Mesenchymal stem cell (in vitro differentiated cells and primary cell): ENCODE data around the gene RIN2.

Source experiments
- DNase-seq: peaks from one replicate; pipeline ENCODE4 v3.0.0-alpha.2; 2013
- H2AFZ ChIP-seq: one replicate; pipeline ENCODE4 v1.6.1; 2013; ENCODE audit warnings: low read depth, mild to moderate bottlenecking, control low read depth, inconsistent platforms, low read length, moderate library complexity
- H2AK5ac ChIP-seq: 2 replicates; pipeline ENCODE4 v1.6.1; 2013; ENCODE audit warnings: low read length, moderate library complexity, mild to moderate bottlenecking, inconsistent platforms; ENCODE audit not compliant: severe bottlenecking
- H2BK120ac ChIP-seq: one replicate; pipeline ENCODE4 v1.6.1; 2013; ENCODE audit warnings: low read depth, mild to moderate bottlenecking, inconsistent platforms, low read length, moderate library complexity
- H2BK12ac ChIP-seq, 2 experiments: one replicate each; pipeline ENCODE4 v1.6.1; 2013; ENCODE audit warnings: inconsistent platforms in 2 of 2, low read length in 2 of 2, mild to moderate bottlenecking in 2 of 2, moderate library complexity in 2 of 2, control low read depth in 1 of 2
- H2BK15ac ChIP-seq: one replicate; pipeline ENCODE4 v1.6.1; 2013; ENCODE audit warnings: mild to moderate bottlenecking, low read depth, inconsistent platforms; ENCODE audit not compliant: poor library complexity, severe bottlenecking
- H2BK5ac ChIP-seq: 2 replicates; pipeline ENCODE4 v1.6.1; 2013; ENCODE audit warnings: low read depth, mild to moderate bottlenecking, low read length, control low read depth, inconsistent platforms; ENCODE audit not compliant: poor library complexity, severe bottlenecking
- H3K14ac ChIP-seq, 2 experiments: one replicate each; pipeline ENCODE4 v1.6.1; 2013; ENCODE audit warnings: inconsistent platforms in 2 of 2, low read length in 2 of 2, control low read depth in 1 of 2, mild to moderate bottlenecking in 1 of 2, moderate library complexity in 1 of 2
- H3K18ac ChIP-seq, 2 experiments: one replicate each; pipeline ENCODE4 v1.6.1; 2013; ENCODE audit warnings: inconsistent platforms in 2 of 2, low read length in 2 of 2, control low read depth in 1 of 2, low read depth in 1 of 2, mild to moderate bottlenecking in 1 of 2
- H3K23ac ChIP-seq, 2 experiments: one replicate each; pipeline ENCODE4 v1.6.1; 2013; ENCODE audit warnings: inconsistent platforms in 2 of 2, low read length in 2 of 2, mild to moderate bottlenecking in 2 of 2, moderate library complexity in 2 of 2, control low read depth in 1 of 2
- H3K27ac ChIP-seq: 2 replicates; pipeline ENCODE4 v1.5.1; 2013; ENCODE audit warnings: mild to moderate bottlenecking, moderate library complexity, low read length, control low read depth, inconsistent platforms; ENCODE audit not compliant: poor library complexity, severe bottlenecking
- H3K27me3 ChIP-seq, 2 experiments: 2 replicates each; pipeline versions ENCODE4 v1.6.1 to v1.7.0; 2013; ENCODE audit warnings: low read length in 2 of 2, mild to moderate bottlenecking in 2 of 2, moderate library complexity in 2 of 2, control low read depth in 1 of 2, inconsistent platforms in 1 of 2; ENCODE audit not compliant: control insufficient read depth in 1 of 2, insufficient read depth in 1 of 2
- H3K36me3 ChIP-seq, 2 experiments: 2 replicates each; pipeline versions ENCODE4 v1.6.1 to v1.7.0; 2013; ENCODE audit warnings: low read length in 2 of 2, control low read depth in 1 of 2, inconsistent platforms in 1 of 2, low read depth in 1 of 2, mild to moderate bottlenecking in 1 of 2; ENCODE audit not compliant: insufficient read depth in 2 of 2, control insufficient read depth in 1 of 2
- H3K4ac ChIP-seq, 2 experiments: one replicate each; pipeline ENCODE4 v1.6.1; 2013; ENCODE audit warnings: inconsistent platforms in 2 of 2, low read length in 2 of 2, mild to moderate bottlenecking in 2 of 2, moderate library complexity in 2 of 2, control low read depth in 1 of 2, low read depth in 1 of 2
- H3K4me1 ChIP-seq: 2 replicates; pipeline ENCODE4 v1.6.1; 2013; ENCODE audit warnings: low read depth, low read length, control low read depth; ENCODE audit not compliant: control insufficient read depth, insufficient read depth
- H3K4me2 ChIP-seq: 2 replicates; pipeline ENCODE4 v1.6.1; 2013; ENCODE audit warnings: low read length, mild to moderate bottlenecking, inconsistent platforms; ENCODE audit not compliant: poor library complexity, severe bottlenecking
- H3K4me3 ChIP-seq, 2 experiments: 2 replicates each; pipeline versions ENCODE4 v1.5.1 to v1.7.0; 2013; ENCODE audit warnings: low read length in 2 of 2, mild to moderate bottlenecking in 2 of 2, control low read depth in 1 of 2, low read depth in 1 of 2; ENCODE audit not compliant: insufficient read depth in 1 of 2
- H3K79me1 ChIP-seq: replicated peaks from 2 replicates; pipeline ENCODE4 v1.6.1; 2013; ENCODE audit warnings: mild to moderate bottlenecking, control low read depth, low read length, inconsistent platforms; ENCODE audit not compliant: poor library complexity, severe bottlenecking
- H3K9ac ChIP-seq: 2 replicates; pipeline ENCODE4 v1.7.0; 2013; ENCODE audit warnings: mild to moderate bottlenecking, low read length, moderate library complexity
- H3K9me3 ChIP-seq: 2 replicates; pipeline ENCODE4 v1.7.0; 2013; ENCODE audit warnings: mild to moderate bottlenecking, low read length; ENCODE audit not compliant: control insufficient read depth
- H4K8ac ChIP-seq: one replicate; pipeline ENCODE4 v1.6.1; 2013; ENCODE audit warnings: inconsistent platforms, mild to moderate bottlenecking, low read length, moderate library complexity
- H4K91ac ChIP-seq: one replicate; pipeline ENCODE4 v1.6.1; 2013; ENCODE audit warnings: mild to moderate bottlenecking, low read length, inconsistent platforms
- WGBS: methylation state at CpG from one replicate; pipeline ENCODE4 v1.1.7; 2013; ENCODE audit warnings: mixed read lengths; 5-methylcytosine and 5-hydroxymethylcytosine counted together

Gene RIN2

GRCh38 chr20:19782669-19783068 is 24.6 kb downstream of the RIN2 start:
- Histone ChIP-seq H4K91ac (peak overlapping the region; percentile 34), H3K27me3 (no peaks in the 10 kb centered on the region)
- 100% methylated on average over 1 of the region's 3 CpGs for WGBS

GRCh38 chr20:19783966-19784401 is 25.9 kb downstream of the RIN2 start:
- peak; percentile 67 for DNase-seq
- peaks cover 25% of the 10 kb centered on the region for H3K79me1 ChIP-seq
- 75% methylated on average over 7 of the region's 7 CpGs for WGBS
- no peaks in the 10 kb centered on the region for H3K36me3 ChIP-seq
- peak overlapping the region; percentile 98 for H2AK5ac ChIP-seq
- peak overlapping the region; percentile 96 for H4K91ac ChIP-seq
- peak overlapping the region; percentile 45 to 96 for H3K4ac ChIP-seq
- peak overlapping the region; percentile 97 for H3K27ac ChIP-seq
- peak overlapping the region in 1 of 2 experiments; percentile 23 for H3K23ac ChIP-seq
- no peak overlapping the region for H3K4me3 ChIP-seq
- H3K14ac ChIP-seq: peak overlapping the region in 1 of 2 experiments; percentile 96
- H2BK120ac ChIP-seq: peak overlapping the region; percentile 65
- H2BK12ac ChIP-seq: peak overlapping the region; percentile 97 to 99
- H2BK5ac ChIP-seq: no peak overlapping the region
- no peak overlapping the region for H2AFZ ChIP-seq
- peak overlapping the region; percentile 92 to 93 for H3K18ac ChIP-seq
- H2BK15ac ChIP-seq: peak overlapping the region; percentile 73
- H4K8ac ChIP-seq: peak overlapping the region; percentile 74
- no peaks in the 10 kb centered on the region for H3K27me3 ChIP-seq
- peaks cover 23% of the 10 kb centered on the region for H3K4me1 ChIP-seq
- no peak overlapping the region for H3K4me2 ChIP-seq
- peaks cover 5% of the 10 kb centered on the region for H3K9me3 ChIP-seq
- peak overlapping the region; percentile 71 for H3K9ac ChIP-seq

More at GRCh38 chr20:19782669-19783068, 24.6 kb downstream of the RIN2 start:
- no peak overlapping the region for H4K8ac ChIP-seq
- H2AK5ac ChIP-seq: peak overlapping the region; percentile 63
- peak overlapping the region; percentile 56 for H2BK120ac ChIP-seq
- H3K14ac ChIP-seq: no peak overlapping the region
- DNase-seq: no peak
- H3K9me3 ChIP-seq: no peaks in the 10 kb centered on the region
- no peak overlapping the region for H2AFZ ChIP-seq
- H3K4ac ChIP-seq: no peak overlapping the region
- no peak overlapping the region for H3K27ac ChIP-seq
- no peak overlapping the region for H3K4me3 ChIP-seq
- H3K79me1 ChIP-seq: peaks cover 31% of the 10 kb centered on the region
- no peaks in the 10 kb centered on the region for H3K36me3 ChIP-seq
- no peak overlapping the region for H3K9ac ChIP-seq
- H2BK5ac ChIP-seq: no peak overlapping the region
- H3K4me1 ChIP-seq: peaks cover 28% of the 10 kb centered on the region
- no peak overlapping the region for H3K23ac ChIP-seq
- H3K4me2 ChIP-seq: no peak overlapping the region
- no peak overlapping the region for H3K18ac ChIP-seq
- H2BK15ac ChIP-seq: no peak overlapping the region
- H2BK12ac ChIP-seq: peak overlapping the region; percentile 65 to 75

GRCh38 chr20:19784511-19785172 is 26.6 kb downstream of the RIN2 start:
- peak overlapping the region; percentile 71 for H3K9ac ChIP-seq
- H3K9me3 ChIP-seq: peaks cover 6% of the 10 kb centered on the region
- H2BK5ac ChIP-seq: peak overlapping the region; percentile 33
- no peaks in the 10 kb centered on the region for H3K27me3 ChIP-seq
- H2BK15ac ChIP-seq: no peak overlapping the region
- peak overlapping the region in 1 of 2 experiments; percentile 78 for H3K14ac ChIP-seq
- 8% methylated on average over 10 of the region's 11 CpGs for WGBS
- H3K4me1 ChIP-seq: peaks cover 21% of the 10 kb centered on the region
- H3K4ac ChIP-seq: peak overlapping the region in 1 of 2 experiments; percentile 77
- peak overlapping the region; percentile 9 for H4K8ac ChIP-seq
- H3K36me3 ChIP-seq: no peaks in the 10 kb centered on the region
- peaks cover 25% of the 10 kb centered on the region for H3K79me1 ChIP-seq
- peak overlapping the region; percentile 40 to 81 for H3K18ac ChIP-seq
- H3K27ac ChIP-seq: peak overlapping the region; percentile 97
- peak; percentile 90 for DNase-seq
- peak overlapping the region; percentile 66 for H2BK120ac ChIP-seq
- no peak overlapping the region for H3K4me3 ChIP-seq
- H2AFZ ChIP-seq: no peak overlapping the region
- H3K4me2 ChIP-seq: no peak overlapping the region
- peak overlapping the region; percentile 20 for H4K91ac ChIP-seq
- H3K23ac ChIP-seq: no peak overlapping the region
- peak overlapping the region; percentile 10 for H2AK5ac ChIP-seq
- peak overlapping the region in 1 of 2 experiments; percentile 59 for H2BK12ac ChIP-seq

GRCh38 chr20:19785173-19785982 is 27.3 kb downstream of the RIN2 start:
- Histone ChIP-seq H2BK120ac (peak overlapping the region; percentile 78), H2AK5ac (peak overlapping the region; percentile 99), H3K79me1 (peaks cover 24% of the 10 kb centered on the region), H2BK15ac (no peak overlapping the region), H3K27me3 (no peaks in the 10 kb centered on the region), H3K27ac (peak overlapping the region; percentile 97), H3K9ac (peak overlapping the region; percentile 71), H3K9me3 (peaks cover 6% of the 10 kb centered on the region), H4K8ac (peak overlapping the region; percentile 90), H3K18ac (peak overlapping the region; percentile 70 to 93), H3K4me3 (no peak overlapping the region), H3K36me3 (no peaks in the 10 kb centered on the region), H3K4me2 (no peak overlapping the region), H3K23ac (no peak overlapping the region), H3K4ac (peak overlapping the region in 1 of 2 experiments; percentile 93), H2AFZ (no peak overlapping the region), H3K4me1 (peaks cover 19% of the 10 kb centered on the region), H4K91ac (peak overlapping the region; percentile 71), H3K14ac (no peak overlapping the region), H2BK12ac (peak overlapping the region; percentile 47 to 75), H2BK5ac (peak overlapping the region; percentile 81)
- 33% methylated on average over 3 of the region's 5 CpGs for WGBS
- DNase-seq: peak; percentile 64
